NB4 (cell line): ENCODE results near the gene EHBP1L1.

Source experiments
- POLR2A ChIP-seq: IDR thresholded peaks from 2 replicates; pipeline ENCODE4 v1.6.1; 2011; ENCODE audit warnings: mild to moderate bottlenecking; ENCODE audit not compliant: insufficient read length; ENCODE audit errors: extremely low read depth
- TF ChIP-seq, protein P1 (sequence below): IDR thresholded peaks from one replicate; pipeline ENCODE4 v1.5.1; 2012; ENCODE audit warnings: low read depth, low read length

- TF ChIP-seq, protein P1, sequence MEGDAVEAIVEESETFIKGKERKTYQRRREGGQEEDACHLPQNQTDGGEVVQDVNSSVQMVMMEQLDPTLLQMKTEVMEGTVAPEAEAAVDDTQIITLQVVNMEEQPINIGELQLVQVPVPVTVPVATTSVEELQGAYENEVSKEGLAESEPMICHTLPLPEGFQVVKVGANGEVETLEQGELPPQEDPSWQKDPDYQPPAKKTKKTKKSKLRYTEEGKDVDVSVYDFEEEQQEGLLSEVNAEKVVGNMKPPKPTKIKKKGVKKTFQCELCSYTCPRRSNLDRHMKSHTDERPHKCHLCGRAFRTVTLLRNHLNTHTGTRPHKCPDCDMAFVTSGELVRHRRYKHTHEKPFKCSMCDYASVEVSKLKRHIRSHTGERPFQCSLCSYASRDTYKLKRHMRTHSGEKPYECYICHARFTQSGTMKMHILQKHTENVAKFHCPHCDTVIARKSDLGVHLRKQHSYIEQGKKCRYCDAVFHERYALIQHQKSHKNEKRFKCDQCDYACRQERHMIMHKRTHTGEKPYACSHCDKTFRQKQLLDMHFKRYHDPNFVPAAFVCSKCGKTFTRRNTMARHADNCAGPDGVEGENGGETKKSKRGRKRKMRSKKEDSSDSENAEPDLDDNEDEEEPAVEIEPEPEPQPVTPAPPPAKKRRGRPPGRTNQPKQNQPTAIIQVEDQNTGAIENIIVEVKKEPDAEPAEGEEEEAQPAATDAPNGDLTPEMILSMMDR: no peak
- no peak for TF ChIP-seq POLR2A
Observed at GRCh38 chr11:65595543-65596281, 19.9 kb downstream of the EHBP1L1 start, which contains the start of gene KCNK7.
